KMS-11 (cell line): Measurements from ENCODE around the gene PALMD.

ENCODE experiments used
- H2AFZ ChIP-seq: fragments of 200-600 bp; sonication (generic); 2 replicates; pipeline ENCODE4 v1.6.1; 2016; ENCODE audit warnings: antibody characterized with exemption, mixed run types, low read depth
- H3K27ac ChIP-seq: fragments of 200-600 bp; sonication (generic); 2 replicates; pipeline ENCODE4 v1.6.1; 2016; ENCODE audit warnings: mild to moderate bottlenecking, mixed run types
- H3K27me3 ChIP-seq: fragments of 200-600 bp; sonication (generic); 2 replicates; pipeline ENCODE4 v1.6.1; 2017; ENCODE audit warnings: mild to moderate bottlenecking, low read depth, mixed run types, moderate library complexity; ENCODE audit not compliant: insufficient read depth
- H3K36me3 ChIP-seq: fragments of 200-600 bp; sonication (generic); 2 replicates; pipeline ENCODE4 v1.6.1; 2017; ENCODE audit warnings: mild to moderate bottlenecking, mixed run types; ENCODE audit not compliant: insufficient read depth
- H3K4me1 ChIP-seq: fragments of 200-600 bp; sonication (generic); 2 replicates; pipeline ENCODE4 v1.6.1; 2016; ENCODE audit warnings: mild to moderate bottlenecking, low read depth, mixed run types; ENCODE audit not compliant: poor library complexity, severe bottlenecking
- H3K4me2 ChIP-seq: fragments of 200-600 bp; sonication (generic); 2 replicates; pipeline ENCODE4 v1.7.0; 2016; ENCODE audit warnings: mild to moderate bottlenecking, mixed run types
- H3K4me3 ChIP-seq: fragments of 200-600 bp; sonication (generic); IDR thresholded peaks from 2 replicates; pipeline ENCODE4 v1.6.1; 2017; ENCODE audit warnings: low read depth, low read length, mixed read lengths; ENCODE audit not compliant: insufficient read depth
- H3K79me2 ChIP-seq: fragments of 200-600 bp; sonication (generic); 2 replicates; pipeline ENCODE4 v1.6.1; 2016; ENCODE audit warnings: low read depth, mixed run types; ENCODE audit not compliant: insufficient read depth
- H3K9ac ChIP-seq: fragments of 200-600 bp; sonication (generic); 2 replicates; pipeline ENCODE4 v1.6.1; 2016; ENCODE audit warnings: mild to moderate bottlenecking, mixed run types
- H4K20me1 ChIP-seq: fragments of 200-600 bp; sonication (generic); 2 replicates; pipeline ENCODE4 v1.6.1; 2016; ENCODE audit warnings: mild to moderate bottlenecking, mixed run types; ENCODE audit not compliant: insufficient read depth
- TF ChIP-seq, protein P1 (sequence below): fragments of 200-600 bp; sonication (generic); conservative IDR thresholded peaks from 2 replicates; pipeline ENCODE4 v1.6.1; 2017; ENCODE audit warnings: low read depth, mild to moderate bottlenecking, antibody characterized with exemption, low read length, moderate library complexity, mixed read lengths

The PALMD gene

DNA sequence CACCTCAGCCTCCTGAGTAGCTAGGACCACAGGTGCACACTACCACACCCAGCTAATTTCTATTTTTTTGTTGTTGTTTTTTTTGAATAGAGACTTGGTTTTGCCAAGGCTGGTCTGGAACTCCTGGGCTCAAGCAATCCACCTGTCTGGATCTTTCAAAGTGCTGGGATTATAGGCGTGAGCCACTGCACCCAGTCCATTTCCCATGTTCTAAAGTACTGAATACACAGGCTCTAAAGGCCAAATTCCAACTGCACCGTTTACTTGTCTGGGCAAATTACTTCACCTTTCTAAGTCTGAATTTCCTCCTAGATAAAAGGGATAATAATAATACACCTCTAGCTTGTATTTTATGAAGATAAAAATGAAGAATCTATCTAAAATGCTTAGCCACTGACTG is 80.9 kb downstream of the PALMD start:
- Histone ChIP-seq H3K4me3 (no peak overlapping the region), H3K4me2 (no peak overlapping the region), H3K79me2 (no peaks in the 10 kb centered on the region), H3K36me3 (no peaks in the 10 kb centered on the region), H2AFZ (no peak overlapping the region), H3K4me1 (no peaks in the 10 kb centered on the region), H3K27me3 (no peaks in the 10 kb centered on the region), H3K9ac (no peak overlapping the region), H4K20me1 (no peaks in the 10 kb centered on the region), H3K27ac (no peak overlapping the region)
- TF ChIP-seq, protein P1, sequence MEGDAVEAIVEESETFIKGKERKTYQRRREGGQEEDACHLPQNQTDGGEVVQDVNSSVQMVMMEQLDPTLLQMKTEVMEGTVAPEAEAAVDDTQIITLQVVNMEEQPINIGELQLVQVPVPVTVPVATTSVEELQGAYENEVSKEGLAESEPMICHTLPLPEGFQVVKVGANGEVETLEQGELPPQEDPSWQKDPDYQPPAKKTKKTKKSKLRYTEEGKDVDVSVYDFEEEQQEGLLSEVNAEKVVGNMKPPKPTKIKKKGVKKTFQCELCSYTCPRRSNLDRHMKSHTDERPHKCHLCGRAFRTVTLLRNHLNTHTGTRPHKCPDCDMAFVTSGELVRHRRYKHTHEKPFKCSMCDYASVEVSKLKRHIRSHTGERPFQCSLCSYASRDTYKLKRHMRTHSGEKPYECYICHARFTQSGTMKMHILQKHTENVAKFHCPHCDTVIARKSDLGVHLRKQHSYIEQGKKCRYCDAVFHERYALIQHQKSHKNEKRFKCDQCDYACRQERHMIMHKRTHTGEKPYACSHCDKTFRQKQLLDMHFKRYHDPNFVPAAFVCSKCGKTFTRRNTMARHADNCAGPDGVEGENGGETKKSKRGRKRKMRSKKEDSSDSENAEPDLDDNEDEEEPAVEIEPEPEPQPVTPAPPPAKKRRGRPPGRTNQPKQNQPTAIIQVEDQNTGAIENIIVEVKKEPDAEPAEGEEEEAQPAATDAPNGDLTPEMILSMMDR = no peak

DNA sequence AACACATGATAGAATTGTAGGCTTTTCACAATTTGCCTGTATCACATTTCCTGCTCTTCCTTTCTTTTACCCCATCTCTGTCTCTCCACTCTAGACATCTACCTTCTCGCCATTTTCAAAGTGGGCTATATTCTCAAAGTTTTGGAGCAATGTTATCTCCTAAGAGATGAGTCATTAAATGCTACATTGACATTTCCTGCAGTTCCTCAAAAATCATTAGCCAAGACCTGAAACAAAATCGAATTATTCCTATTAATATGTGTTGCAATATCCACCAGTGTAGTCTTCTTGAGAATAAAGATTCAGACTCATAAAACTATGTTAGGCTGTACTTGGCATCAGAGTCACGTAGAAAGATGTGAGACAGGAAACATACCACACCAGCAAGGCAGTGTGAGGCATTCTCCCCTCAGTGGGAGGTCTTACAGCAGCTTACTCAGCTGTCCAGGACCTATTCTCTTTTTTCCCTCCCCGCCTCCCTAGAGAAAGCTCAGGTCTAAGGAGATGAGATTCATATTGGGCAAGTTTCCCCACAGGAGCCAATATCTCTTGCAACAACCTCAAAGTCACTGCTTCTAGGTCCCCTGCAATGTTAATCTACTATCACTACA is 81.8 kb downstream of the PALMD start:
- H3K4me2 ChIP-seq = no peak overlapping the region
- H3K79me2 ChIP-seq = no peaks in the 10 kb centered on the region
- H2AFZ ChIP-seq = no peak overlapping the region
- no peaks in the 10 kb centered on the region for H3K4me1 ChIP-seq
- TF ChIP-seq, protein P1 = no peak
- H3K27ac ChIP-seq = no peak overlapping the region
- H3K9ac ChIP-seq = no peak overlapping the region
- H4K20me1 ChIP-seq = no peaks in the 10 kb centered on the region
- H3K4me3 ChIP-seq = no peak overlapping the region
- no peaks in the 10 kb centered on the region for H3K27me3 ChIP-seq
- H3K36me3 ChIP-seq = no peaks in the 10 kb centered on the region

DNA sequence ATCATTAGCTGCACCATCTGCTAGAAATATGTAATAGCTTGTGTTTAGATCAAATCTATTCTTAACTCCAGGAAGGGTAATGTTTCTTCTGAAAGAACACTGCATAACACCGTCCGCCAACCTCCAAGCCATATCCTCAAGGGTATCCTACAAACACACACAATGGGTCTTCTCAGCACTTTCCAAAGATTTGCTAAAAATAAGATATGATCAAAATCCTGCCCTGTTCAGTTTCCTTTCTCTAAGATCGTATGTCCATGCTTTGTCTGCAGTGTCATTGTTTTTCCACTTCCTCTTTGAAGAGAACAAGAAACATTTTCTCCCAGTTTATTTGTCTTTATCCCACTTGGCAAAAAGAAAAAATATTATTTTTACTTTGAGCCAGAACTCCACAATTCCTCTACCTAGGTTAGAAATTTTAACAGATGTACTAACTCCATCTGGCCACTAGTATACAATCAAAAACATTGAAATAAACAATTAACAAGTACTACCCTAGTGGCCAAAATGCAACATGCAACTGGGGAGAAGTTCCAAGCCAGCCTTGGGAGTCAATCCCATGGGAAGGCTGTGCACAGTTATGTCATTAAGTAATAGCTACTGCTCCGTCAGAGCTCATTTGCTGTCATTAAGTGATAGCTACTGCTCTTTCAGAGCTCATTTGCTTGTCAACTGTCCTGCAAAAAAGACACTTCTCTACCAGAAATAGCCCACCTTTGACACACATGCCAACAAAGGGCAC is 82.8 kb downstream of the PALMD start:
- TF ChIP-seq, protein P1 = peak; percentile 34; the same call in 1 of the 2 replicates
- Histone ChIP-seq H3K4me2 (no peak overlapping the region), H2AFZ (no peak overlapping the region), H3K9ac (no peak overlapping the region), H3K27ac (no peak overlapping the region), H3K4me1 (no peaks in the 10 kb centered on the region), H4K20me1 (no peaks in the 10 kb centered on the region), H3K4me3 (no peak overlapping the region), H3K36me3 (no peaks in the 10 kb centered on the region), H3K79me2 (no peaks in the 10 kb centered on the region), H3K27me3 (no peaks in the 10 kb centered on the region)

DNA sequence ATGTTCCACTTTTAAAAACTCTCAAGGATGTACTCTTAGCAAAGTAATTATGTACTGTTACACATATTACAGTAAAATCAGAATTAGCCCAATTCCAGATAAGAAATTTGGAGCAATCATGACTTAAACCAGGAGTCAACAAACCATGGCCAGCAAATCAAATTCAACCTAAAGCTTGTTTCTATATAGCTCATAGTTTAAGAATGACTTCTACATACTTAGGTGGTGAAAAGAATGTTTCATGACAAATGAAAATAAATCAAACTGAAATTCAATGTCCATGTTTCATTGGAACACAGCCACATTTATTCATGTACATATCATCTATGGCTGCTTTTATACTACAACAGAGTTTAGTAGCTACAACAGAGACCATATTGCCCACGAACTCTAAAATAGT is 85.5 kb downstream of the PALMD start:
- H4K20me1 ChIP-seq = no peaks in the 10 kb centered on the region
- H2AFZ ChIP-seq = no peak overlapping the region
- TF ChIP-seq, protein P1 = no peak
- H3K9ac ChIP-seq = no peak overlapping the region
- H3K27me3 ChIP-seq = no peaks in the 10 kb centered on the region
- no peak overlapping the region for H3K27ac ChIP-seq
- H3K4me3 ChIP-seq = no peak overlapping the region
- H3K4me2 ChIP-seq = no peak overlapping the region
- H3K36me3 ChIP-seq = no peaks in the 10 kb centered on the region
- H3K4me1 ChIP-seq = no peaks in the 10 kb centered on the region
- H3K79me2 ChIP-seq = no peaks in the 10 kb centered on the region
